K562 (cell line): Measurements from ENCODE around the gene PAFAH2. TPM values are rescaled to one million over a fixed set of nuclear protein-coding genes. Genes with fewer than 3 reads are reported as not detected.

Experiments
- ARID1B ChIP-seq: fragments of 450-650 bp; IDR thresholded peaks from 2 replicates; pipeline ENCODE4 v1.6.1; 2016; ENCODE audit warnings: antibody characterized with exemption, mild to moderate bottlenecking, inconsistent platforms
- CBX5 ChIP-seq: IDR thresholded peaks from 2 replicates; pipeline ENCODE4 v1.6.1; 2014; ENCODE audit warnings: low read depth, borderline replicate concordance
- CHD2 ChIP-seq: IDR thresholded peaks from 2 replicates; pipeline ENCODE4 v1.6.1; 2011; ENCODE audit warnings: low read depth, low read length
- CHD4 ChIP-seq: fragments of 200-600 bp; sonication (generic); IDR thresholded peaks from 3 replicates; pipeline ENCODE4 v1.6.1; 2012; ENCODE audit warnings: low read depth, mild to moderate bottlenecking, mixed read lengths, low read length, inconsistent platforms; ENCODE audit not compliant: insufficient read depth, insufficient replicate concordance, poor library complexity, severe bottlenecking
- CSDE1 ChIP-seq, 2 experiments: fragments of 450-650 bp; IDR thresholded peaks; 2 replicates each; pipeline ENCODE4 v1.6.1; 2016; ENCODE audit warnings: mild to moderate bottlenecking in 1 of 2
- E2F1 ChIP-seq: sonication (generic); formaldehyde crosslinking; IDR thresholded peaks from 2 replicates; pipeline ENCODE4 v1.8.1; 2023; ENCODE audit warnings: mild to moderate bottlenecking, missing genetic modification reagents, moderate library complexity
- IRF1 ChIP-seq: sonication (generic); formaldehyde crosslinking; IDR thresholded peaks from 2 replicates; pipeline ENCODE4 v1.8.0; 2022; ENCODE audit warnings: missing genetic modification reagents, mild to moderate bottlenecking, borderline replicate concordance
- IRF2 ChIP-seq: sonication (generic); formaldehyde crosslinking; IDR thresholded peaks from 2 replicates; pipeline ENCODE4 v1.8.1; 2022; ENCODE audit warnings: mild to moderate bottlenecking, missing genetic modification reagents
- NCOA4 ChIP-seq: fragments of 450-650 bp; IDR thresholded peaks from 2 replicates; pipeline ENCODE4 v1.6.1; 2018; ENCODE audit warnings: mild to moderate bottlenecking; ENCODE audit not compliant: partially characterized antibody
- PCBP2 ChIP-seq: fragments of 200-400 bp; formaldehyde crosslinking; IDR thresholded peaks from 2 replicates; pipeline ENCODE4 v1.6.1; 2018; ENCODE audit warnings: low read length, low read depth, mild to moderate bottlenecking, moderate library complexity; ENCODE audit not compliant: poor library complexity, severe bottlenecking
- PKNOX1 ChIP-seq: fragments of 450-650 bp; IDR thresholded peaks from 2 replicates; pipeline ENCODE4 v1.6.1; 2016
- PRPF4 ChIP-seq: fragments of 200-400 bp; formaldehyde crosslinking; IDR thresholded peaks from one replicate; pipeline ENCODE4 v1.6.1; 2017; ENCODE audit warnings: low read length, low read depth, mild to moderate bottlenecking; ENCODE audit not compliant: insufficient read depth, poor library complexity, severe bottlenecking
- RFX7 ChIP-seq: fragments of 250-450 bp; sonication (Bioruptor Pico); IDR thresholded peaks from 2 replicates; pipeline ENCODE4 v1.5.1; 2021; ENCODE audit warnings: mild to moderate bottlenecking
- STAT5B ChIP-seq: fragments of 250-450 bp; sonication (Bioruptor Pico); IDR thresholded peaks from 2 replicates; pipeline ENCODE4 v1.8.0; 2021; ENCODE audit warnings: mild to moderate bottlenecking, inconsistent platforms
- U2AF1 ChIP-seq: fragments of 200-400 bp; formaldehyde crosslinking; optimal IDR thresholded peaks from 2 replicates; pipeline ENCODE3; 2017; ENCODE audit warnings: mild to moderate bottlenecking, low read depth, low read length, moderate library complexity
- VEZF1 ChIP-seq: fragments of 200-800 bp; sonication (Bioruptor generic); IDR thresholded peaks from 2 replicates; pipeline ENCODE4 v1.6.1; 2017; ENCODE audit warnings: missing genetic modification characterization, missing compliant biosample characterization
- ZFP30 ChIP-seq: fragments of 250-450 bp; sonication (Bioruptor Pico); IDR thresholded peaks from 2 replicates; pipeline ENCODE4 v1.8.0; 2022; ENCODE audit warnings: moderate library complexity, mild to moderate bottlenecking, inconsistent platforms, borderline replicate concordance
- ZNF23 ChIP-seq: fragments of 250-450 bp; sonication (Bioruptor Pico); IDR thresholded peaks from 2 replicates; pipeline ENCODE4 v1.4.0; 2020; ENCODE audit warnings: mild to moderate bottlenecking
- ZNF644 ChIP-seq: fragments of 200-800 bp; sonication (Bioruptor generic); IDR thresholded peaks from 2 replicates; pipeline ENCODE4 v1.6.1; 2016; ENCODE audit warnings: low read depth, missing genetic modification characterization, missing compliant biosample characterization
- polyA plus RNA-seq, 8 experiments: library from polyadenylated mRNA; depleted of rRNA in 4 of 8; stranded (reverse) in 5 of 8; unstranded in 3 of 8; fragments of >200 nt; fragmentation: Nextera tagmentation in 2 of 8; fragmentation: Illumina TruSeq in 1 of 8; extraction: Ambion mirVana in 2 of 8; extraction: Trizol in 1 of 8; gene quantifications; 2 replicates each; pipeline versions ENCODE4 v1.2.1 to v1.2.3, GENCODE V29; 2011 to 2014; ENCODE audit warnings: inconsistent platforms in 1 of 8, missing spikeins in 1 of 8
- total RNA-seq, 7 experiments: library from RNA; depleted of rRNA in 6 of 7; stranded (reverse); fragments of >200 nt in 6 of 7; fragmentation: Illumina TruSeq in 2 of 7; extraction: Trizol in 2 of 7; gene quantifications; 2 replicates each; pipeline versions ENCODE4 v1.2.1 to v1.2.3, GENCODE V29; 2011 to 2021; ENCODE audit warnings: low replicate concordance in 1 of 7
- TF ChIP-seq, protein P1 (sequence below): sonication (generic); formaldehyde crosslinking; IDR thresholded peaks from 2 replicates; pipeline ENCODE4 v1.9.0; 2022; ENCODE audit warnings: mild to moderate bottlenecking, missing genetic modification reagents
- TF ChIP-seq, protein P2 (sequence below): fragments of 450-650 bp; formaldehyde crosslinking; conservative IDR thresholded peaks from 2 replicates; pipeline ENCODE4 v1.4.0; 2022; ENCODE audit warnings: mild to moderate bottlenecking, missing genetic modification characterization

The PAFAH2 gene
- total and polyA plus RNA-seq, 9 of the 15 experiments (the other 6 are each of a cell fraction or from before 2014, with no cell fraction given), result 4.2 to 10.9 (median 6.8) TPM

DNA sequence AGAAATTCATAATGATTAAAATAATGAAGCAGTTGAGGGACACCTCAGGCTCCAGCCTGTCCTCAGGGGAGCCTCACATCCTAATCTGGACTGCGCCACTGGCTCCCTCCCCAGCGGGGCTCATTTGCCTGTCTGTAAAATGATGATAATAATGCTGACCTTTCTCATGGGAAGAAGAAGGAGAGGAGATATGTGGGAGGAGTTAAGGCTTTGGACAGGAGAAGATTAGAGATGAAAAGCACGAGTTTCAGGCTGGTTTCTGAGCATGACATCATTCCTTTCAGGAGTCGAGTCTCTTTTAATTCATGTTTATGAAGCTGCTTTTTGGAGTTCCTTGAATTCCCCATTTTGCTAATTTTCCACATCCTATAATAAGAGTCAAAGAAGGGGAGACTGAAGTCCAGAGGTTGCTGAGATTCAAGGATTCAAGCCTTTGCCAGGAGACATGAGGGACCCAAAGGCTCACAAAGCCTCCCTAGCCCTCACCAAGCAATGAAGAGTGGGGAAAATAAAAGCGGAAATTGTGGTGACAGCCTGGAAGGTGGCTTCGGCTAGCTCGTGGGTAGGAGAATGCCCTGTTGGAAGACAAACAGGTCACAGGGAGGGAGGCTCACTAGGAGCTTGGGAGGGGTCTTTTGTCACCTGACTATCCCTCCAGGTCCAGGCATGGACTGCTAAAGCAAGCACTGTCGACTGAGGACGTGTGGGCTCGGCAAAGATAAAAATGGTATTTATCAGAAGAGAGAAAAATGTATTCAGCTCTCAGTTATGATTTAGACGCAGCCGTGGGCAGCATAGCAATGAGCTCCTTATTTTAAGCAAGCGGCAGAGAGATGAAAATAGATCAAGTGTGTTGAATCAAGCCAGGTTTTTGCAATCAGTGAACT, 64.1 kb downstream of the PAFAH2 start (continued):
- no peak for TF ChIP-seq RFX7
- TF ChIP-seq ZNF644 (tag), result no peak
- TF ChIP-seq PCBP2, result no peak
- peak; percentile 90 for TF ChIP-seq PKNOX1
- no peak for TF ChIP-seq PRPF4
- TF ChIP-seq ZFP30 (CRISPR knock-in tag), result no peak
- TF ChIP-seq IRF2 (CRISPR knock-in tag), result no peak
- TF ChIP-seq CBX5, result no peak
- TF ChIP-seq, protein P1, sequence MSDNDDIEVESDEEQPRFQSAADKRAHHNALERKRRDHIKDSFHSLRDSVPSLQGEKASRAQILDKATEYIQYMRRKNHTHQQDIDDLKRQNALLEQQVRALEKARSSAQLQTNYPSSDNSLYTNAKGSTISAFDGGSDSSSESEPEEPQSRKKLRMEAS (CRISPR knock-in tag), result peak; percentile 49; the same call in 1 of the 2 replicates
- TF ChIP-seq ZNF23 (CRISPR knock-in tag), result no peak
- no peak for TF ChIP-seq E2F1 (CRISPR knock-in tag)
- no peak for TF ChIP-seq STAT5B (CRISPR knock-in tag)
- TF ChIP-seq ARID1B, result peak; percentile 95
- TF ChIP-seq CSDE1 (IDR thresholded peaks at IDR 0.05), result no peak
- TF ChIP-seq NCOA4, result no peak
- TF ChIP-seq IRF1, result no peak
- TF ChIP-seq, protein P2, sequence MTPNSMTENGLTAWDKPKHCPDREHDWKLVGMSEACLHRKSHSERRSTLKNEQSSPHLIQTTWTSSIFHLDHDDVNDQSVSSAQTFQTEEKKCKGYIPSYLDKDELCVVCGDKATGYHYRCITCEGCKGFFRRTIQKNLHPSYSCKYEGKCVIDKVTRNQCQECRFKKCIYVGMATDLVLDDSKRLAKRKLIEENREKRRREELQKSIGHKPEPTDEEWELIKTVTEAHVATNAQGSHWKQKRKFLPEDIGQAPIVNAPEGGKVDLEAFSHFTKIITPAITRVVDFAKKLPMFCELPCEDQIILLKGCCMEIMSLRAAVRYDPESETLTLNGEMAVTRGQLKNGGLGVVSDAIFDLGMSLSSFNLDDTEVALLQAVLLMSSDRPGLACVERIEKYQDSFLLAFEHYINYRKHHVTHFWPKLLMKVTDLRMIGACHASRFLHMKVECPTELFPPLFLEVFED (CRISPR knock-in tag), result 0 out of 2 replicates have a peak, but pooled peaks have one; percentile 58
- TF ChIP-seq CHD2, result peak; percentile 29; the same call in 1 of the 2 replicates
- TF ChIP-seq CHD4, result no peak
- peak; percentile 73 for TF ChIP-seq VEZF1 (CRISPR knock-in tag)
- TF ChIP-seq U2AF1, result no peak
